Fibroblast of lung (primary cell): ENCODE data around the gene FNDC3B. TPM values are rescaled to one million over a fixed set of nuclear protein-coding genes. Genes with fewer than 3 reads are reported as not detected.

Experiments used
- DNase-seq, 2 donors: peaks; one replicate each; pipeline versions ENCODE4 v3.0.0 to v3.0.0-alpha.2; 2010; ENCODE audit warnings: low read depth in 2 of 2
- H2AFZ ChIP-seq: 2 replicates; pipeline ENCODE4 v1.5.1; 2012; ENCODE audit warnings: low read length, control low read depth, inconsistent platforms
- H3K27ac ChIP-seq: 2 replicates; pipeline ENCODE4 v1.5.1; 2011; ENCODE audit warnings: low read length, control low read depth; ENCODE audit not compliant: insufficient read depth
- H3K27me3 ChIP-seq: 2 replicates; pipeline ENCODE4 v1.5.1; 2011; ENCODE audit warnings: mild to moderate bottlenecking, low read length; ENCODE audit not compliant: control insufficient read depth, insufficient read depth
- H3K36me3 ChIP-seq: 2 replicates; pipeline ENCODE4 v1.5.1; 2011; ENCODE audit warnings: low read length; ENCODE audit not compliant: control insufficient read depth, insufficient read depth
- H3K4me1 ChIP-seq: 2 replicates; pipeline ENCODE4 v1.5.1; 2011; ENCODE audit warnings: low read length; ENCODE audit not compliant: control insufficient read depth, insufficient read depth; ENCODE audit errors: extremely low read depth
- H3K4me2 ChIP-seq: 2 replicates; pipeline ENCODE4 v1.5.1; 2011; ENCODE audit warnings: low read length, control low read depth; ENCODE audit not compliant: insufficient read depth; ENCODE audit errors: extremely low read depth
- H3K4me3 ChIP-seq, 4 experiments: fragments of 200-600 bp in 1 of 4; sonication (generic) in 1 of 4; replicated peaks in 1 of 4; 2 replicates each; pipeline ENCODE4 v1.5.1; 2011 to 2016; ENCODE audit warnings: low read length in 4 of 4, low read depth in 3 of 4, mild to moderate bottlenecking in 3 of 4, control low read depth in 2 of 4, inconsistent platforms in 1 of 4, mixed read lengths in 1 of 4; ENCODE audit not compliant: insufficient read depth in 1 of 4; ENCODE audit errors: control extremely low read depth in 1 of 4
- H3K79me2 ChIP-seq: 2 replicates; pipeline ENCODE4 v1.5.1; 2012; ENCODE audit warnings: mild to moderate bottlenecking, low read length, inconsistent platforms; ENCODE audit not compliant: control insufficient read depth, insufficient read depth
- H3K9ac ChIP-seq: 2 replicates; pipeline ENCODE4 v1.5.1; 2011; ENCODE audit warnings: mild to moderate bottlenecking, low read length, control low read depth; ENCODE audit not compliant: insufficient read depth
- H3K9me3 ChIP-seq: 2 replicates; pipeline ENCODE4 v1.5.1; 2012; ENCODE audit warnings: low read depth, low read length; ENCODE audit not compliant: control insufficient read depth, insufficient read depth
- H4K20me1 ChIP-seq: 2 replicates; pipeline ENCODE4 v1.5.1; 2011; ENCODE audit warnings: low read length; ENCODE audit not compliant: control insufficient read depth, insufficient read depth; ENCODE audit errors: extremely low read depth
- CTCF ChIP-seq, 2 donors: IDR thresholded peaks in 1 of 2; conservative IDR thresholded peaks in 1 of 2; 1 replicate in 1 of 2; 2 replicates in 1 of 2; pipeline ENCODE4 v1.5.1; 2011 to 2012; ENCODE audit warnings: low read length in 2 of 2, control low read depth in 1 of 2, inconsistent platforms in 1 of 2, low read depth in 1 of 2, mild to moderate bottlenecking in 1 of 2
- EZH2 ChIP-seq: IDR thresholded peaks from 2 replicates; pipeline ENCODE4 v1.5.1; 2012; ENCODE audit warnings: low read length, control low read depth, mild to moderate bottlenecking; ENCODE audit errors: missing control alignments
- polyA plus RNA-seq, 2 donors: library from polyadenylated mRNA; depleted of rRNA in 1 of 2; stranded (reverse) in 1 of 2; unstranded in 1 of 2; fragments of >200 nt; gene quantifications; 2 replicates each; pipeline ENCODE4 v1.2.1, GENCODE V29; 2011 to 2012; ENCODE audit warnings: missing spikeins in 1 of 2
- total RNA-seq: library from RNA; depleted of rRNA; stranded (reverse); fragments of >200 nt; gene quantifications from 2 replicates; pipeline ENCODE4 v1.2.1, GENCODE V29; 2014

Gene FNDC3B
- total and polyA plus RNA-seq, 2 donors (not counting 1 experiment from before 2014, with no cell fraction given) = 26.1 to 76.8 TPM

GRCh38 chr3:172305974-172306373, 266.6 kb downstream of the FNDC3B start:
- Histone ChIP-seq H4K20me1 (no peaks in the 10 kb centered on the region), H3K4me2 (no peak overlapping the region), H3K9me3 (no peaks in the 10 kb centered on the region), H3K36me3 (peaks cover 6% of the 10 kb centered on the region), H3K9ac (no peak overlapping the region), H2AFZ (no peak overlapping the region), H3K79me2 (peaks cover 2% of the 10 kb centered on the region), H3K27me3 (no peaks in the 10 kb centered on the region), H3K4me1 (peaks cover 3% of the 10 kb centered on the region), H3K4me3 (no peak overlapping the region), H3K27ac (no peak overlapping the region)
- DNase-seq = no peak
- TF ChIP-seq EZH2 = no peak
- TF ChIP-seq CTCF (conservative IDR thresholded peaks at IDR 0.05 in 1 of 2, IDR thresholded peaks at IDR 0.05 in 1 of 2; ENCODE audit: low read depth in 1 of 2, low read length in 2 of 2) = no peak

GRCh38 chr3:172307141-172307560, 267.8 kb downstream of the FNDC3B start:
- Histone ChIP-seq H2AFZ (no peak overlapping the region), H3K79me2 (peaks cover 2% of the 10 kb centered on the region), H3K4me2 (no peak overlapping the region), H3K4me1 (peaks cover 3% of the 10 kb centered on the region), H3K9ac (no peak overlapping the region), H4K20me1 (no peaks in the 10 kb centered on the region), H3K27me3 (no peaks in the 10 kb centered on the region), H3K27ac (no peak overlapping the region), H3K4me3 (no peak overlapping the region), H3K36me3 (peaks cover 6% of the 10 kb centered on the region), H3K9me3 (no peaks in the 10 kb centered on the region)
- peak; percentile 42 to 75 for DNase-seq
- no peak for TF ChIP-seq CTCF (conservative IDR thresholded peaks at IDR 0.05 in 1 of 2, IDR thresholded peaks at IDR 0.05 in 1 of 2; ENCODE audit: low read depth in 1 of 2, low read length in 2 of 2)
- TF ChIP-seq EZH2 = no peak

DNA sequence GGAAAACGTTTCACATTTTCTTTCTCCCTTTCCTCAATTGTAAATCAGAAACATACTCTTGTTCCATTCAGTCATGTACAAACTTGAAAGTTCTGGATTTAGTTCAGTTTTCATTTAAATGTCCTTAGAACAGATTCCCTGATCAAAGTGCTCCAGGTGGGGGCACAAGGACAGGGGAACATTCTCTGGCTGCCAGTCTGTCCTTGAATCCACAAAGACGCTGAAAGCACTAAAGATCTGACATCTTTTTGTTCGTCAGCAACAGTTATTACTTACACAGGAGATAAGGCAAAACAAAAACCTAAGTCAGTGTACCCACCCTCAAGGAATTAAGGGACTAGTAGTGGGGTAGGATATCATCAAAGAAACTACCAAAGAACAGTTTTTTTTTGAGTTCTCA, 269.7 kb downstream of the FNDC3B start:
- peaks cover 6% of the 10 kb centered on the region for H3K36me3 ChIP-seq

More for the DNA sequence above, 269.7 kb downstream of the FNDC3B start:
- Histone ChIP-seq H3K4me1 (peaks cover 6% of the 10 kb centered on the region), H4K20me1 (no peaks in the 10 kb centered on the region), H3K4me3 (no peak overlapping the region), H3K27ac (no peak overlapping the region), H3K4me2 (no peak overlapping the region), H2AFZ (no peak overlapping the region), H3K9ac (no peak overlapping the region), H3K9me3 (no peaks in the 10 kb centered on the region), H3K79me2 (peaks cover 2% of the 10 kb centered on the region), H3K27me3 (no peaks in the 10 kb centered on the region)
- TF ChIP-seq EZH2 = no peak
- no peak for TF ChIP-seq CTCF (conservative IDR thresholded peaks at IDR 0.05 in 1 of 2, IDR thresholded peaks at IDR 0.05 in 1 of 2; ENCODE audit: low read depth in 1 of 2, low read length in 2 of 2)
- no peak for DNase-seq
